Right cardiac atrium (tissue), 5 donors: ENCODE data around the gene TDRD9. TPM values are rescaled to one million over a fixed set of nuclear protein-coding genes. Genes with fewer than 3 reads are reported as not detected.

Experiments
- ATAC-seq, 2 donors: fragments of 200-7000 bp; cut with Tn5 transposase; one replicate each; pipeline versions ENCODE4 v1.8.0 to v1.9.1; 2020; ENCODE audit warnings: moderate library complexity in 2 of 2, mild to moderate bottlenecking in 1 of 2
- DNase-seq, 3 donors: peaks; one replicate each; pipeline ENCODE4 v3.0.0-alpha.2; 2020
- H3K27ac ChIP-seq: one replicate; pipeline ENCODE4 v1.5.1; 2013; ENCODE audit warnings: mild to moderate bottlenecking, low read length, control low read depth, moderate library complexity
- H3K27me3 ChIP-seq: one replicate; pipeline ENCODE4 v1.6.1; 2013; ENCODE audit not compliant: control insufficient read depth, insufficient read depth
- H3K4me1 ChIP-seq: one replicate; pipeline ENCODE4 v1.6.1; 2013; ENCODE audit warnings: low read length; ENCODE audit not compliant: control insufficient read depth, insufficient read depth
- H3K4me3 ChIP-seq: one replicate; pipeline ENCODE4 v1.5.1; 2013; ENCODE audit warnings: low read length, control low read depth
- H3K9me3 ChIP-seq: one replicate; pipeline ENCODE4 v1.6.1; 2013; ENCODE audit warnings: low read length; ENCODE audit not compliant: control insufficient read depth
- WGBS: extraction: QIAGEN DNeasy Blood & Tissue Kit; methylation state at CpG from one replicate; pipeline ENCODE4 v1.1.7; 2013; 5-methylcytosine and 5-hydroxymethylcytosine counted together
- intact Hi-C, 4 donors: fragments of 100-400 bp; cut with DNase I; formaldehyde crosslinking; loops; one replicate each; pipeline versions ENCODE4 v1.11.0 to v1.14.0; 2022 to 2023
- polyA plus RNA-seq: library from polyadenylated mRNA; stranded (reverse); fragments of 200-250 nt; gene quantifications from one replicate; pipeline ENCODE4 v1.2.3, GENCODE V29; 2013
- total RNA-seq, 4 donors: library from RNA; stranded (reverse); fragmentation: NEBNext Ultra II Directional; extraction: Animal tissue kit (Norgen Biotek cat#: 25700); gene quantifications; one replicate each; pipeline ENCODE4 v1.2.1, GENCODE V29; 2021
- donor health status: healthy with polysubstance abuse.
- donor health status: DM: no; HTN: yes; CAD: no.
- donor health status: DM: no; HTN: no; CAD: no.
- donor health status: DM: no; HTN: yes; CAD: no; lungs with severe emphysema.
- donor health status: DM: yes; HTN: yes; CAD: no.

TDRD9 gene
- total and polyA plus RNA-seq, 5 donors, result 8.3 to 20.2 (median 10.7) TPM

DNA sequence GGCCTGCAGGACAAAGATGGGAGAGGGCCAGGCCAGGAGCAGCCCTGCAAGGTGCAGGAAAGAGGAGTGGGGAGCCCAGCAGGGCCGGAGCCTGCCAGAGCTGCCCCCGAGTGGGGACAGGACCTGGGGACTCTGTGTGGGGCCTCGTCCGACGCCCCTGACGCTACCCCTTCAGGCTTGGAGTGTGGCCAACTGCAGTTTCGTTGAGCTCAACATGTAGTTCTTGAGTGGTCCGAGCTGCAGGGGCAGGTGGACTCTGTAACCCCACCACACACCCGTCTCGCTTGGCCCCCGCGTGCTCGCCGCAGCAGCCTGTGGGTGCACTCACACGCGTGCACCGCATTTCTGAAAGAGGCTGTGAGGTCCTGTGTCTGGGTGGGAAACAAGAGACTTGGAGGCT, 159.2 kb downstream of the TDRD9 start:
- H3K27ac ChIP-seq, result peak overlapping the region; percentile 74
- no peaks in the 10 kb centered on the region for H3K9me3 ChIP-seq
- WGBS, result 73% methylated on average over 17 of the region's 17 CpGs
- H3K27me3 ChIP-seq, result no peaks in the 10 kb centered on the region
- ATAC-seq (no peak), DNase-seq (peak in 1 of 3 donors; percentile 30)
- intact Hi-C loops, result loop anchor here in 1 of 4 donors (10.0 kb wide), 2 partner anchors 477 to 547 kb away; no protein-coding TSS in a partner anchor
- no peak overlapping the region for H3K4me3 ChIP-seq
- peaks cover 5% of the 10 kb centered on the region for H3K4me1 ChIP-seq

DNA sequence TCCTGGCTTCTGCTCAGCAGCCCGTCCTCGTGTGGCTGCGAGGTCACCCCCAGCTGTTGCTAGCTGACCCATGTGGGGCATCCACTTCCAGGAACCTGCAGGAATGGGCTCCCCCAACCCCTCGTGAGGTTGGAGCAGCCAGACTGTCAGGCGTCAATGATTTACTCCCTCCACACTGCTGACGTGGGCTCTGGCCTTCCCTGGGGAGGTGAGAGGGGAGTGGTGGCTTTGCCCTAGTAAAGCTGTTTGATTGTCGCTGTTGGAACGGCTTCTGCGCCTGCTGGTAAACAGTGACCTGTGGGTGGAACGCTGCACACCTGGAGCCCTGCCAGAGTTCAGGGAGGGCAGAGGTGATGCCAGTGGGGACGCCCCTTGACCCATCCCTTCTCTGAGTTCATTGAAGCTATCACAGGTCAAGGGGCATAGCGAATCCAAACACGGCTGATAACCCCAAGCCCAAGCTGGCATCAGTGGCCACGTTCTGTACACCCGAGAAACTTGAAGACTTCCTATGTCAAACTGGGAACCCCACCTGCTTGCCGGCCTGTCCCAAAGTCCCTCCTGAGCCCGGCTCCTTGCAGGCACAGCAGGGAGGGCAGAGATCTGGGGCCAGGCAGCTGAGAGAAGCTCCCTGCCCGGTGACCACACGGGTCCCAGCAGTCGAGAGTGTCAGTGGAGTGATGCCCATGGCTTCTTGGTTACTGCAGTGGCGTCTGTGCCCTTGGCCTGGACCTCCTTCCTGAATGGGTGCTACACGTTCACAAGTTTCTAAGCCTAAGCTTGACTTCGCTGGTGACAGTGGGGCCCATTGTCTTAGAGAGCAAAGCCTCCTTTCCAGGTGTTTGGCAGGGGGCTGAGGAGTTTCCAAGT, 160.0 kb downstream of the TDRD9 start:
- intact Hi-C loops, result loop anchor here in 1 of 4 donors (10.0 kb wide), 2 partner anchors 477 to 547 kb away; no protein-coding TSS in a partner anchor
- 54% methylated on average over 23 of the region's 23 CpGs for WGBS
- Histone ChIP-seq H3K4me1 (peaks cover 5% of the 10 kb centered on the region), H3K27ac (peak overlapping the region; percentile 74), H3K4me3 (no peak overlapping the region), H3K9me3 (no peaks in the 10 kb centered on the region), H3K27me3 (no peaks in the 10 kb centered on the region)
- ATAC-seq (peak; percentile 9 to 48), DNase-seq (peak; percentile 54 to 63 (median 57))

DNA sequence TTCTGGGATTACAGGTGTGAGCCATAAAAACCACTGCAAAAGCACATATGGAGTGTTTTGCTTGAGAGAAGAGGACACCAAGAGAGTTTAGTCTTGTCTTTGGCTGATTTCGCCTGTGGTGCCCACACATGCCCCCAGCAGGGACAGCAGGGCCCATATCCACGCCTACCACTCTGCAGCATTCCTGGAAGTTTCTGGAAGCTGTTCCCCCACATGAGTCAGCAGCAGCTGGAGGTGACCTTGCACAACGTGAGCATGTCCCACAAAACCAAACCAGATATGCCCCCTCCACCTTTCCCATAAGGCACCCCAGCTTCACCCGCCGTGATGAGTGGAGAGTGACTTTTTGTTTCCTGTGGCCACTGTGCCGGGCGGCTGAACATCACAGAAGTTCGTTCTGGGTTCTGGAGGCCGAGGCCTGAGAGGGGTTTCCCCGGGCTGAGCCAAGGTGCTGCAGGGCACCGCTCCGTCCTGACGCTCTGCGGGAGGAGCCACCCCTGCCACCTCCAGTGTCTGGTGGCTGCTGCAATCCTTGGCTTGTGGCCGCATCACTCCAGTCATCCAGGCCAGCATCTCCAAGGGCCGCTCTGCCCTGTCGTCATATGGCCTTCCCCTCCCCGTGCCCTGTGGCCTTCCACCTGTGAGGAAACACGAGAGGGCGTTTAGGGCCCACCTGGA, 162.0 kb downstream of the TDRD9 start:
- Histone ChIP-seq H3K27me3 (no peaks in the 10 kb centered on the region), H3K27ac (no peak overlapping the region), H3K4me1 (peaks cover 2% of the 10 kb centered on the region), H3K4me3 (no peak overlapping the region), H3K9me3 (no peaks in the 10 kb centered on the region)
- ATAC-seq (no peak), DNase-seq (peak in 1 of 3 donors; percentile 37)
- WGBS, result 92% methylated on average over 20 of the region's 20 CpGs
- intact Hi-C loops, result no loop called here

GRCh38 chr14:104091061-104091926, 163.0 kb downstream of the TDRD9 start:
- Histone ChIP-seq H3K27ac (no peak overlapping the region), H3K4me3 (no peak overlapping the region)
- intact Hi-C loops, result no loop called here

DNA sequence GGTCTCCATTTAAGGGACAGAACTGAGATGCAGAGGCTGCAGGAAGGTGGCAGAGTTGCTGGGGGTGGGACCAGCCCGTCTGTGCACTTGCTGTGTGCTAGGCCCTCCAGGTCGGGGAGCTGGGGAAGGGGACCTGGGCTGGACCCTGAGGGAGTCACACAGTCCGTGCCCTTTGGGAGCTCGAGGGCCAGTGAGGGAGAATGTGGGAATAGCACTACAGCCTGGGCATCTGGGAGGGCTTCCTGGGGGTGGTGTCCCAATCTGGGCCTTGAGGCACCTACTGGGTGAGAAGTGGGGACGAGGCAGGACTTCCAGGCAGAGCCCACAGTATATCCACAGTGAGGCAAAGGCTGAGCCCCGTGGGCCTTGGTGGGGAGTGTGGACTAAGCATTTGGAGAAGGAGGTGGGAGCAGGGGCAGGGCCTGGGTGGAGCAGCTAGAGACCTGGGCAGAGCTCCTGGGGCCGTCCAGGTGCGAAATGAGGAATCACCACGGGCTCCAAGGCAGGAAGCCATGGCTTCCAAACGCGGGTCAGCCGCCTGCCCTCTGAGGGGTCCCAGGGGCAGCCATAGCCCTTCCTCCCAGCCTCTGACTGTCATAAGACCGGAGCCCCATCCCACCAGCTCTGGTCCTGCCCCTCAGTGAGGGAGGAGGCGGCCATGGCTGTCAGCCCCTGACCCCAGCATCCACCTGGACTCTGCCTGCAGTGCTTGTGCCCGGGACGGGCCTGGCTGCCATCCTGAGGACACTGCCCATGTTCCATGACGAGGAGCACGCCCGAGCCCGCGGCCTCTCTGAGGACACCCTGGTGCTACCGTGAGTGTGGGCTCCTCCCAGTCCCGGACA, 163.9 kb downstream of the TDRD9 start:
- H3K27ac ChIP-seq, result no peak overlapping the region
- peaks cover 2% of the 10 kb centered on the region for H3K4me1 ChIP-seq
- ATAC-seq (no peak), DNase-seq (peak; percentile 16 to 57 (median 50))
- no peak overlapping the region for H3K4me3 ChIP-seq
- WGBS, result 82% methylated on average over 23 of the region's 23 CpGs
- no peaks in the 10 kb centered on the region for H3K27me3 ChIP-seq
- H3K9me3 ChIP-seq, result no peaks in the 10 kb centered on the region
- intact Hi-C loops, result no loop called here

More at GRCh38 chr14:104091061-104091926, 163.0 kb downstream of the TDRD9 start:
- DNase-seq, result peak; percentile 55 to 82 (median 81)
- no peaks in the 10 kb centered on the region for H3K9me3 ChIP-seq
- H3K4me1 ChIP-seq, result peaks cover 2% of the 10 kb centered on the region
- 46% methylated on average over 26 of the region's 26 CpGs for WGBS
- ATAC-seq, result peak in 1 of 2 donors; percentile 2
- no peaks in the 10 kb centered on the region for H3K27me3 ChIP-seq

GRCh38 chr14:104092931-104093365, 164.7 kb downstream of the TDRD9 start:
- no peaks in the 10 kb centered on the region for H3K27me3 ChIP-seq
- no peaks in the 10 kb centered on the region for H3K9me3 ChIP-seq
- ATAC-seq (no peak), DNase-seq (peak in 2 of 3 donors; percentile 34 to 56)
- intact Hi-C loops, result no loop called here
- H3K4me3 ChIP-seq, result no peak overlapping the region
- H3K27ac ChIP-seq, result no peak overlapping the region
- WGBS, result 69% methylated on average over 11 of the region's 11 CpGs
- H3K4me1 ChIP-seq, result peaks cover 2% of the 10 kb centered on the region

DNA sequence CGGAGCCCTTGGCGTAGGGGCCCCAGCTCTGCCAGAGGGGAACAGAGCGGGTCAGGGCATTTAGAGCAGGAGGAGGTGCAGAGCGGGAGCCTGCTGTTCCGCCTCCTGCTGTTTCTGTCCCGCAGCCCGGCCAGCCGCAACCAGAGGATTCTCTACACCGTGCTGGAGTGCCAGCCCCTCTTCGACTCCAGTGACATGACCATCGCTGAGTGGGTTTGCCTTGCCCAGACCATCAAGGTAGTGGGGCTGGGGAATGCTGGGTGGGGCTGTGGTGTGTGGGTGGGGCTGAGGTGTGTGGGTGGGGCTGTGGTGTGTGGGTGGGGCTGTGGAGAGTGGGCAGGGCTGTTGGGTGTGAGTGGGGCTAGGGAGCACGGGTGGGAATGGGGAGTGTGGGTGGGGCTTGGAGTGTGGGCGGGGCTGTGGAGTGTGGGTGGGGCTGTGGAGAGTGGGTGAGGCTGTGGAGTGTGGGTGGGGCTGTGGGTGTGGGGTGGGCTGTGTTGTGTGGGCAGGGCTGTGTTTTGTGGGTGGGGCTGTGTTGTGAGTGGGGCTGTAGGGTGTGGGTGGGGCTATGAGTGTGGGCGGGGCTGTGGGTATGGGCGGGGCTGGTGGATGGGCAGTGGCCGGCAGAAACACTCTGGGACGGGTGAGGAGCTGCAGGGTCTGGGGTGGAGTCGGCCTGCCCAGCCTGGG, 165.3 kb downstream of the TDRD9 start:
- no peaks in the 10 kb centered on the region for H3K27me3 ChIP-seq
- H3K27ac ChIP-seq, result no peak overlapping the region
- no peaks in the 10 kb centered on the region for H3K9me3 ChIP-seq
- DNase-seq (peak; percentile 33 to 67 (median 64)), ATAC-seq (peak; percentile 28 to 48)
- H3K4me1 ChIP-seq, result no peaks in the 10 kb centered on the region
- H3K4me3 ChIP-seq, result no peak overlapping the region
- intact Hi-C loops, result no loop called here
- WGBS, result 60% methylated on average over 18 of the region's 18 CpGs

DNA sequence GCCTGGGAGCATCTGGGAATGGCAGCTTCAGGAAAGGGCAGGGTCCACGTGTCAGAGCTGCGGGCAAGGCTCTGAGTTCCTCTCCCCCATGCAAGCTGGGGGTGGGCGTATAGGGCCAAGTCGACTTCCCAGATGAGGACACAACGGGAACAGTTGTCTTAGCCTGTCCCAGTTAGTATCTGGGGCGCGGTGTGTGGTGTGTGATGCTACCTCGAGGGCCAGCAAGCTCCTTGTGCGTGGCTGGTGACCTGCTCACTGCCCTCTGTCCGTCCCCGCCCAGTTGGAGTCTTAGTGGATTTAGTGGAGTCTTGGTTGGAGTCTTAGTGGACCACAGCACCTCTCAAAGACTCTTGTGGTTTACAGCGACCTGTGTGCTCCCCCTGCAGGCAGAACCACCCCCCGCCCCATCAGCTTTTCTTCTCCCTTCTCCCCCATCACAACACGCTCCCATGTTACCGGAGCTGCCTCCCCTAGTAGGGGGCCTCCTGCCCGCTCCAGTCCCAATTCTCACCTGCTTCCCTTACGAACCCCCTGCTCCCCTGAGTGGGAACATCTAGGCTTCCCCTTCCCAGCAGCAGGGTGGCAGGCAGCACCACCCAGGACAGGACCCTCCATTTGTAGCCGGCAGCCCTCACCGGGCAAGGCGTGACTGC, 165.9 kb downstream of the TDRD9 start:
- Histone ChIP-seq H3K4me1 (no peaks in the 10 kb centered on the region), H3K9me3 (no peaks in the 10 kb centered on the region), H3K27ac (no peak overlapping the region), H3K27me3 (no peaks in the 10 kb centered on the region), H3K4me3 (no peak overlapping the region)
- intact Hi-C loops, result no loop called here
- ATAC-seq, result no peak
- peak in 1 of 3 donors; percentile 33 for DNase-seq
- WGBS, result 60% methylated on average over 20 of the region's 20 CpGs

DNA sequence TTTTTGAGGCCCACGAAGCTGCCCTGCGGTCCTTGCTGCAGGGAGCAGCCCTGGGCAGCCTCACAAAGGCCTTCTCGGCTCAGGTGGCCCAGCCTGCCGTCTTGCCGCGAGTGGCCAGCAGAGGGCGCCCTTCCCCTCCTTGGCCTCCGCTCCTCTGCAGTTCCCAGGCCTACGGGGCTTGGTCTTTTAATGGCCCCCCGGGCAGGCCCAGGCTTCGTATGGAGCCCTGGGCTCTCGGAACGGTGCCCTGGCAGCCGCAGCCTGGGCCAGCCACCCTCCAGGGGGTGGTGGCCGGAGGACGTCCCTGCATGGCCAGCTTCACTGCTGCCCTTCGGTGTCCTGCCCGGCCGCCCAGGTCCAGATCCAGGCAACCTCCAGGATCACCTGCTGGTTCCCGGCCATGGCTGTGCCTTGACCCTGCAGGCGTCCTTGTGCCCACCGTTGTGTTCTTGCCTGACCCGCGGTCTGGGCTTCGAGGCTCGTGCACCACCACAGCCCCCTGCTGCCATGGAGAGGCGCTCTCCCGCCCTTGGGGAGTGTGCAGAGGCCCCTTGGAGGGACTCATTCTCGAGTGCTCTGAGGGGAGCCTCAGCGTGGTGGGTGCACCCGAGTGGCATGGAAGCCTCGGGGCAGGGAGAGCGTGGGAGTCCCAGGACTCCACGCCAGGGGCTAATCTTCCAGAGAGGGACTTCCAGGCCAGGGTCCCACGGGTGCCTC, 166.6 kb downstream of the TDRD9 start:
- no peaks in the 10 kb centered on the region for H3K4me1 ChIP-seq
- H3K9me3 ChIP-seq, result no peaks in the 10 kb centered on the region
- peak; percentile 23 to 37 for ATAC-seq
- WGBS, result 48% methylated on average over 35 of the region's 35 CpGs
- intact Hi-C loops, result no loop called here
- no peaks in the 10 kb centered on the region for H3K27me3 ChIP-seq
- H3K4me3 ChIP-seq, result no peak overlapping the region
- H3K27ac ChIP-seq, result no peak overlapping the region
- peak; percentile 48 to 86 (median 79) for DNase-seq
